H1 (cell line): Measurements from ENCODE around the gene SLK. TPM values are rescaled to one million over a fixed set of nuclear protein-coding genes. Genes with fewer than 3 reads are reported as not detected.

ENCODE experiments used
- CTCF ChIA-PET: fragments of 300-600 bp; sonication (Branson Sonifier 250); formaldehyde crosslinking; loops from one replicate; lab custom pipeline; 2021; ENCODE audit not compliant: partially characterized antibody; lab: Charles Lee
- POLR2A ChIA-PET: fragments of 300-600 bp; sonication (Branson Sonifier 250); formaldehyde crosslinking; loops from one replicate; lab custom pipeline; 2021; ENCODE audit warnings: inconsistent platforms; ENCODE audit not compliant: partially characterized antibody; lab: Charles Lee
- DNase-seq, 2 experiments: peaks; one replicate each; pipeline versions ENCODE4 v3.0.0 to v3.0.0-alpha.2; 2010 to 2022; ENCODE audit warnings: low spot score in 2 of 2, low read depth in 1 of 2, mixed read lengths in 1 of 2
- FAIRE-seq: peaks from 2 replicates; lab custom pipeline; 2011; peaks lifted over from hg19 to GRCh38; lab: Jason Lieb, UNC
- H2AFZ ChIP-seq: 2 replicates; pipeline ENCODE4 v1.8.1; 2012; ENCODE audit warnings: low read length, inconsistent platforms
- H2AK5ac ChIP-seq: 2 replicates; pipeline ENCODE4 v1.6.1; 2013; ENCODE audit warnings: low read depth, low read length
- H2BK120ac ChIP-seq: replicated peaks from 2 replicates; pipeline ENCODE3; 2013; ENCODE audit warnings: low read depth, low read length, inconsistent platforms
- H2BK12ac ChIP-seq: 2 replicates; pipeline ENCODE4 v1.6.1; 2013; ENCODE audit warnings: low read depth, low read length
- H2BK15ac ChIP-seq: 2 replicates; pipeline ENCODE4 v1.6.1; 2013; ENCODE audit warnings: low read length
- H2BK20ac ChIP-seq: 2 replicates; pipeline ENCODE4 v1.6.1; 2013; ENCODE audit warnings: low read length
- H2BK5ac ChIP-seq: 2 replicates; pipeline ENCODE4 v1.6.1; 2013; ENCODE audit warnings: low read depth, low read length
- H3K14ac ChIP-seq: 2 replicates; pipeline ENCODE4 v1.6.1; 2013; ENCODE audit warnings: inconsistent platforms; ENCODE audit not compliant: insufficient read length
- H3K18ac ChIP-seq: 2 replicates; pipeline ENCODE4 v1.6.1; 2013; ENCODE audit warnings: low read length; ENCODE audit errors: extremely low read depth
- H3K23ac ChIP-seq: 2 replicates; pipeline ENCODE4 v1.6.1; 2013; ENCODE audit warnings: inconsistent platforms; ENCODE audit not compliant: insufficient read length
- H3K23me2 ChIP-seq: 2 replicates; pipeline ENCODE4 v1.6.1; 2013; ENCODE audit warnings: low read depth, low read length
- H3K27ac ChIP-seq: 2 replicates; pipeline ENCODE4 v1.6.1; 2011; ENCODE audit warnings: low read depth, low read length, inconsistent platforms
- H3K27me3 ChIP-seq, 4 experiments: replicated peaks in 1 of 4; 1 replicate in 1 of 4; 2 replicates in 3 of 4; pipeline versions ENCODE4 v1.6.1 to v1.8.1; 2011 to 2013; ENCODE audit warnings: low read length in 3 of 4, mild to moderate bottlenecking in 3 of 4, inconsistent platforms in 2 of 4, mixed read lengths in 2 of 4, moderate library complexity in 1 of 4; ENCODE audit not compliant: control insufficient read depth in 3 of 4, insufficient read depth in 3 of 4; ENCODE audit errors: extremely low read depth in 1 of 4
- H3K36me3 ChIP-seq, 4 experiments: 2 replicates each; pipeline versions ENCODE4 v1.6.1 to v1.8.1; 2011 to 2013; ENCODE audit warnings: mild to moderate bottlenecking in 4 of 4, low read length in 3 of 4, moderate library complexity in 2 of 4, control low read depth in 1 of 4, inconsistent platforms in 1 of 4; ENCODE audit not compliant: insufficient read depth in 4 of 4, control insufficient read depth in 2 of 4
- H3K4ac ChIP-seq: replicated peaks from 2 replicates; pipeline ENCODE3; 2013; ENCODE audit warnings: low read length, low read depth, mixed read lengths, inconsistent platforms; ENCODE audit not compliant: insufficient read length
- H3K4me1 ChIP-seq, 4 experiments: replicated peaks in 1 of 4; 1 replicate in 1 of 4; 2 replicates in 3 of 4; pipeline versions ENCODE4 v1.6.1 to v1.8.1; 2011 to 2013; ENCODE audit warnings: low read length in 3 of 4, inconsistent platforms in 2 of 4, mixed read lengths in 1 of 4; ENCODE audit not compliant: insufficient read depth in 4 of 4, control insufficient read depth in 3 of 4
- H3K4me2 ChIP-seq, 2 experiments: 2 replicates each; pipeline versions ENCODE4 v1.6.1 to v1.8.1; 2011 to 2013; ENCODE audit warnings: low read depth in 2 of 2, low read length in 2 of 2, control low read depth in 1 of 2, inconsistent platforms in 1 of 2, mild to moderate bottlenecking in 1 of 2; ENCODE audit not compliant: insufficient read depth in 1 of 2
- H3K4me3 ChIP-seq, 4 experiments: fragments of 200-600, 300-600 bp in 1 of 4; sonication (generic), shearing (Covaris generic), sonication (Bioruptor Twin) in 1 of 4; 2 replicates each; pipeline versions ENCODE4 v1.5.1 to v1.8.1; 2011 to 2016; ENCODE audit warnings: low read length in 4 of 4, low read depth in 3 of 4, control low read depth in 2 of 4, inconsistent platforms in 2 of 4, mild to moderate bottlenecking in 2 of 4, mixed read lengths in 1 of 4, moderate library complexity in 1 of 4; ENCODE audit not compliant: insufficient read depth in 2 of 4; ENCODE audit errors: extremely low read depth in 1 of 4
- H3K56ac ChIP-seq: replicated peaks from 2 replicates; pipeline ENCODE3; 2013; ENCODE audit warnings: low read depth, mild to moderate bottlenecking, mixed read lengths, low read length, inconsistent platforms; ENCODE audit not compliant: insufficient read length
- H3K79me1 ChIP-seq: 2 replicates; pipeline ENCODE4 v1.6.1; 2013; ENCODE audit warnings: low read depth, low read length, control low read depth
- H3K79me2 ChIP-seq, 2 experiments: 2 replicates each; pipeline versions ENCODE4 v1.6.1 to v1.8.1; 2012 to 2013; ENCODE audit warnings: low read length in 2 of 2, mild to moderate bottlenecking in 2 of 2, inconsistent platforms in 1 of 2; ENCODE audit not compliant: insufficient read depth in 2 of 2, control insufficient read depth in 1 of 2
- H3K9ac ChIP-seq, 4 experiments: replicated peaks in 1 of 4; 1 replicate in 1 of 4; 2 replicates in 3 of 4; pipeline versions ENCODE4 v1.6.1 to v1.8.1; 2011 to 2013; ENCODE audit warnings: low read depth in 3 of 4, low read length in 3 of 4, control low read depth in 2 of 4, mild to moderate bottlenecking in 2 of 4, moderate library complexity in 2 of 4, inconsistent platforms in 1 of 4; ENCODE audit errors: extremely low read depth in 1 of 4
- H3K9me3 ChIP-seq, 2 experiments: 2 replicates each; pipeline versions ENCODE4 v1.6.1 to v1.8.1; 2012 to 2013; ENCODE audit warnings: mild to moderate bottlenecking in 2 of 2, moderate library complexity in 2 of 2, control low read depth in 1 of 2, inconsistent platforms in 1 of 2, low read depth in 1 of 2, low read length in 1 of 2, mixed read lengths in 1 of 2; ENCODE audit not compliant: insufficient read depth in 2 of 2
- H4K20me1 ChIP-seq, 2 experiments: replicated peaks in 1 of 2; 2 replicates each; pipeline versions ENCODE3 to v1.8.1; 2011 to 2013; ENCODE audit warnings: inconsistent platforms in 2 of 2, low read length in 2 of 2, mild to moderate bottlenecking in 1 of 2; ENCODE audit not compliant: insufficient read depth in 2 of 2, control insufficient read depth in 1 of 2
- H4K5ac ChIP-seq: 2 replicates; pipeline ENCODE4 v1.6.1; 2013; ENCODE audit warnings: low read length, low read depth, mixed read lengths, inconsistent platforms; ENCODE audit not compliant: insufficient read length
- H4K8ac ChIP-seq: 2 replicates; pipeline ENCODE4 v1.8.0; 2013; ENCODE audit warnings: mild to moderate bottlenecking, moderate library complexity, low read length, inconsistent platforms; ENCODE audit not compliant: insufficient read depth; ENCODE audit errors: extremely low read depth
- H4K91ac ChIP-seq: replicated peaks from 2 replicates; pipeline ENCODE3; 2013; ENCODE audit warnings: low read length, mixed read lengths, inconsistent platforms; ENCODE audit not compliant: insufficient read length
- CTCF ChIP-seq, 3 experiments: IDR thresholded peaks; 1 replicate in 2 of 3; 2 replicates in 1 of 3; pipeline versions ENCODE4 v1.5.1 to v1.6.1; 2011; ENCODE audit warnings: low read length in 3 of 3, mild to moderate bottlenecking in 3 of 3, inconsistent platforms in 2 of 3, low read depth in 1 of 3, moderate library complexity in 1 of 3; ENCODE audit not compliant: insufficient read depth in 1 of 3; ENCODE audit errors: control extremely low read depth in 1 of 3
- HDAC2 ChIP-seq, 2 experiments: fragments of 300-600 bp in 1 of 2; sonication (generic) in 1 of 2; IDR thresholded peaks; 2 replicates each; pipeline ENCODE4 v1.6.1; 2011 to 2012; ENCODE audit warnings: low read depth in 2 of 2, low read length in 2 of 2, mild to moderate bottlenecking in 2 of 2, moderate library complexity in 2 of 2, borderline replicate concordance in 1 of 2, inconsistent platforms in 1 of 2
- RAD21 ChIP-seq, 2 experiments: IDR thresholded peaks in 1 of 2; conservative IDR thresholded peaks in 1 of 2; 2 replicates each; pipeline ENCODE4 v1.6.1; 2011; ENCODE audit warnings: low read depth in 2 of 2, low read length in 2 of 2, improper control_type of control experiment in 1 of 2, inconsistent platforms in 1 of 2, mild to moderate bottlenecking in 1 of 2, moderate library complexity in 1 of 2
- WGBS, 2 experiments: shearing (Covaris generic) in 1 of 2; methylation state at CpG; one replicate each; pipeline versions ENCODE4 v1.1.6 to v1.1.7; 2013 to 2015; ENCODE audit warnings: low lambda C conversion rate in 2 of 2, mixed read lengths in 2 of 2, inconsistent platforms in 1 of 2, low coverage in 1 of 2, missing lambda C conversion rate in 1 of 2; ENCODE audit not compliant: insufficient replicate concordance in 2 of 2, insufficient coverage in 1 of 2, insufficient read length in 1 of 2; ENCODE audit errors: extremely low coverage in 1 of 2, missing lambda C conversion rate in 1 of 2; 5-methylcytosine and 5-hydroxymethylcytosine counted together
- polyA plus RNA-seq, 7 experiments: library from polyadenylated mRNA; depleted of rRNA in 3 of 7; stranded (reverse) in 5 of 7; unstranded in 2 of 7; fragments of >200 nt in 5 of 7; fragments of 200-250 nt in 2 of 7; gene quantifications; 1 replicate in 5 of 7; 2 replicates in 1 of 7; 4 replicates in 1 of 7; pipeline versions ENCODE4 v1.2.1 to v1.2.3, GENCODE V29; 2011 to 2013; ENCODE audit warnings: missing spikeins in 2 of 7, mixed read lengths in 2 of 7
- total RNA-seq: library from RNA; stranded (reverse); fragmentation: NEBNext Ultra II Directional; extraction: Animal tissue kit (Norgen Biotek cat#: 25700); gene quantifications from 2 replicates; pipeline ENCODE4 v1.2.1, GENCODE V29; 2021

The SLK gene
- total and polyA plus RNA-seq, 2 of the 8 experiments (the other 6 are each of a cell fraction or from before 2014, with no cell fraction given), result 2.7 to 18.3 TPM

DNA sequence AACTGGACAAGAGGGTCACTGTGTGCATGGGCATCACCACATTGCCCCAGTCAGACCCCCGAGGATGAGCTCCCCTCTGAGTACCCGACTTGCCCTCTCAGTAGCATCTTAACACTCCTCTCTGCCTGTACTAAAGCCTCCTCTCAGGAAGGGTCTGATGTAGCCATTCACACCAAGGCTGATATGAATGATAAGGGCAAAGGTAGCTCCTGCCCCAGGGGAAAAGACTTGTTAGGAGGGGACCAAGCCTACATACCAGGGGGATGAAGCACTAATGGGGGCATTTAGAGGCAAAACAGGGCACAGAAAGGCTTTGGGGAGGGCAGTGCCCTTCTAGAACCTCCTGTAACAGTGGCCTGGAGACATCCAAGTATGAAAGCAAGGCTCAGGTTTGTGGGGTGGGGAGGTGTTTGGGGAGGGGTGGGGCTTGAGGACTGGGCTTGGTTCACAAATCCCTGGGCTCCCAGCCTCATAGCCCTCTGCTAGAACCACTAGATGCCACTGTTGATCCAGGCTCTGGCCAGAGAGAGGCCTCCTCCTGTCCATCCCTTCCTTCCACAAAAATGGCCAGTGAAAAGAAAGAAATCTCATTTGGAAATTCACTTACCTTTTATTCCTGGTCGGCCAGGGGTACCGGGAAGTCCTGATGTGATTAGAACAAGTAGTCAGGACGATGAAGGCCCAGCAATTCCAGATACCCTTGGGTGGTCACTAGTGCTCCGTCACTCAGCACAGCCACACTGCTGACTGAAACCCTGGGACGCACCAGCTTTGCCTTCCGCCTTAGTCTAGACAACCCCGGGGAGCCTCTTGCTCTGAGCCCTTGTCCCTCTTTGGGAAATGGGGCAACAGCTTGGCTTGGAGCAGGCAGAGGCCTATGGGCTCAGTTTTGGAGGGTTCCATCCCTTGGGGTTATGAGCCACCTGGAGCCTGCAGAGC lies 78.5 kb downstream of the SLK start:
- H4K5ac ChIP-seq, result peak overlapping the region; percentile 39
- DNase-seq, result peak; percentile 39 to 72
- H2BK12ac ChIP-seq, result 0 out of 2 replicates have a peak overlapping the region, but pooled peaks have one; percentile 12
- no peaks in the 10 kb centered on the region for H3K79me2 ChIP-seq
- no peak overlapping the region for H3K56ac ChIP-seq
- peak overlapping the region; percentile 64 for H3K4ac ChIP-seq
- H3K4me1 ChIP-seq, result peaks cover 0 to 4% (median 2%) of the 10 kb centered on the region in 4 experiments; a peak in 3 of 7 replicates
- H3K18ac ChIP-seq, result 0 out of 2 replicates have a peak overlapping the region, but pooled peaks have one; percentile 55
- H2BK120ac ChIP-seq, result no peak overlapping the region
- 0 out of 2 replicates have a peak overlapping the region, but pooled peaks have one; percentile 27 for H2BK20ac ChIP-seq
- no peak overlapping the region for H2BK5ac ChIP-seq
- no peak overlapping the region for H3K14ac ChIP-seq
- no peaks in the 10 kb centered on the region for H3K9me3 ChIP-seq
- H3K4me2 ChIP-seq, result no peak overlapping the region
- TF ChIP-seq CTCF (IDR thresholded peaks at IDR 0.05; ENCODE audit: control extremely low read depth in 1 of 3, insufficient read depth in 1 of 3, low read depth in 1 of 3, low read length in 3 of 3) (peak; percentile 66 to 90 (median 84)), HDAC2 (IDR thresholded peaks at IDR 0.05; ENCODE audit: borderline replicate concordance in 1 of 2, low read depth in 2 of 2, low read length in 2 of 2) (no peak), RAD21 (IDR thresholded peaks at IDR 0.05 in 1 of 2, conservative IDR thresholded peaks at IDR 0.05 in 1 of 2; ENCODE audit: low read depth in 2 of 2, low read length in 2 of 2) (peak; percentile 93 to 97)
- TF ChIP-seq, all 59 proteins: peak for 2
- Histone ChIP-seq H4K8ac (peak overlapping the region; percentile 81), H2AK5ac (no peak overlapping the region), H3K9ac (no peak overlapping the region), H3K23me2 (peaks cover 1% of the 10 kb centered on the region; the same call in 1 of the 2 replicates), H3K4me3 (no peak overlapping the region), H3K79me1 (no peaks in the 10 kb centered on the region), H2AFZ (peak overlapping the region; percentile 76; the same call in 1 of the 2 replicates), H3K27me3 (no peaks in the 10 kb centered on the region), H4K20me1 (no peaks in the 10 kb centered on the region), H3K27ac (no peak overlapping the region), H3K23ac (no peak overlapping the region), H3K36me3 (no peaks in the 10 kb centered on the region), H4K91ac (no peak overlapping the region), H2BK15ac (peak overlapping the region; percentile 61; the same call in 1 of the 2 replicates)
- CTCF ChIA-PET, result interaction anchor here (0.6 to 3.6 kb wide), 29 partner anchors 9 to 536 kb away, joined by 3 to 43 read pairs (median 4); partner anchors contain the start of gene SFR1
- FAIRE-seq, result no peak
- POLR2A ChIA-PET, result interaction anchor here (0.6 to 3.2 kb wide), 5 partner anchors 9 to 76 kb away, joined by 3 to 13 read pairs (median 3); partner anchors contain the start of gene SFR1
- 72% methylated on average over 9 of the region's 9 CpGs; no CpG with 5 or more reads in 1 of the 2 experiments for WGBS, 2 experiments
